ENCODE measurements around the gene CD3E.
"Not testable (repeated sequence)": the region's sequence is repeated elsewhere in the genome, so short reads cannot be mapped to it uniquely, and the experiment has no call there.

Gene CD3E

DNA sequence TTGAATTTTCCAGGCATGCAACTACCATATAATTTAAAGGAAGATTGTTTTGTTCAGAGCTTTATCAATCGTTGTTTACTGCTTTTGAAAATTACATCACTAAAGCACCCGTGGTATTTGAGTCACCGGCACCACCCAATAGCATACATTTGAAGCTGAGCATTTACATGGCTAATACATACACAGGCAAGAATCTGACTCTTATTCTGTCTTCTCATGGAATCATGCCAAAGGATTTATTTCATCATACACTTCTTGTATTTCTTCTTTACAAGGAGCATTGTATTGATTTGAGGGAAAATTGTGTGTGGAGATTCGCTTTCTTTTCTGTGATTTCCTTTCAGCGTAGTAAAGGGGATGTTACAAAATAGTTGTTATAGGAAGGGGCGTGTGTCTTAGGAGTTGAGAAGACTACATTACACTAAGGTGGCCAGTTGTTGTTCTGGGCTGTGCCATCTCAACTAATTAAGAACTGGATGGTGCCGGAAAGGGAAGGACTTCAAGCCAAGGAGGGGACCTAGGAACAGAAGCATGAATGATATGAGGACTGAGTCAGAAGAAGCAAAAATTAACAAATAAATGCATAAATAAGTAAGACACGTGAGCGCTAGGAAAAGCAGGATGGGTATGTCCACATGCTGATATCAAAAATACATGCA lies 12.9 kb upstream of the CD3E start:
- DNase-seq: no peak

GRCh38 chr11:118294053-118294452 lies 10.5 kb upstream of the CD3E start:
- no peak for DNase-seq

DNA sequence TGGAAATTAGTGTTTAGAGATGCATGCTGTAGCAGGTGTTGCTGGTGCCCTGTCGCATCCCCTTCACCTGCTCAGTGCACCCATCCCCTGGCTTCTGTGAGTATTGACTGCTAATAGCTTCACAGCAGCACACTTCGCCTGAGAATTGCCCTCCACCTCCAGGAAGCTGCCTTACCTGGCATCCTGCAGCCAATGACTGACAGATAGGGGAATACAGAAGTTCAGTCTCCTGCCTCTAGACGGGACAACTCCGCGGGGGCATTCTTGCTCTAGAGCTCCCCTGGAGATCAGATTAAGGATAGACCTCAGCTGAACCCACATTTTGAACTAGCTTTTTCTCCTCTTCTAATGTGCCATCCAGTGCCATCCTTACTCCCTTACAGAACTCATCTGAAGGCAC lies 9.3 kb upstream of the CD3E start:
- DNase-seq: peak; percentile 19

- peak; percentile 52 for DNase-seq
Measured at GRCh38 chr11:118295815-118296454, 8.6 kb upstream of the CD3E start.

DNA sequence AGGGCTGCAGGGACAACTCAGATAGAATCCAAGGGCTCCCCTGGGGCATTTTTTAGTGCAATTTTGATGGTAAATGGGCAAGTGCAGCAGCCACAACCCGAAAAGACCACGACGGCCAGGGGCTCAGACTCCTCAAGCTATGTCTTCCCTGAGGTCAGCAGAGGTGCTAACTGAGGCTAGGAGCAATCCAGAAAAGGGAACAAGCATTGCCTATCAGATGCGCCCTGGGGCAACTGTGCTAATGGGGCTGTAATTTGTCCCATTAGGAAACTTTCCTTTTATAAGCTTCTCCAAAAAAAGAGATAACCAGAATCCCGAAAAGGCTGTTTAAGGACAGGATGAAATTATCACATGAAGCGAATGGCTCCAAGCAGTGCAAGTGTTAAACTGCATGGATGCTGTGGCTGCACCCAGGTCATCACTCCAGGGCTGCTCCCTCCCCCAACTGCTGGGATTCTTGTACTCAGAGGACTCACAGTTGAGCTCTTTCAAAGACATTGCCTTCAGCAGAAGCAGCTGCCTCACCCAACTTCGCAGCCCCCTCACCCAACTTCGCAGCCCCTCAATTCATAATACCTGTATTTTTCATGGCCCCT lies 2.8 kb upstream of the CD3E start:
- no peak for DNase-seq

DNA sequence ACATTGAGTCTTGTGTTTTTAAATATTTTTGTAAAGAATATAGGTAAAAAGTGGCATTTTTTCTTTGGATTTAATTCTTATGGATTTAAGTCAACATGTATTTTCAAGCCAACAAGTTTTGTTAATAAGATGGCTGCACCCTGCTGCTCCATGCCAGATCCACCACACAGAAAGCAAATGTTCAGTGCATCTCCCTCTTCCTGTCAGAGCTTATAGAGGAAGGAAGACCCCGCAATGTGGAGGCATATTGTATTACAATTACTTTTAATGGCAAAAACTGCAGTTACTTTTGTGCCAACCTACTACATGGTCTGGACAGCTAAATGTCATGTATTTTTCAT lies 333 bp upstream of the CD3E start:
- no peak for DNase-seq

DNA sequence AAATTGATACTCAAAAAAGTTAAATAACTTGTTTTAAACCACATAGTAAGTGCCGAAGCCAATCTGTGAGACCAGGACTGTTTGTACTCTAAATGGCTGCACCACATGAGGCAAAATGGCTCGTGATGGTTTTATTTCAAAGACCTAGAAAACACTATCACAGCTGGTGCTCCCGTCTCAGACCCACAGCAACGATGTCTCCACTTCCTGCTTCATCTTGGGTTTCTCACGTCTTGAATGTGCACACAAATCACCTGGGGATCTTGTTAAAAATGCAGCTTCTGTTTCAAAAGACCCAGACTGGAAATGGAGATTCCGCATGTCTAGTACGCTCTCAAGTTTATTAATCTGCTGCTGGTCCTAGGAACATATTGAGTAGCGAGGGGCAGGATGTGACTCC lies 1.2 kb downstream of the CD3E start:
- no peak for DNase-seq

DNA sequence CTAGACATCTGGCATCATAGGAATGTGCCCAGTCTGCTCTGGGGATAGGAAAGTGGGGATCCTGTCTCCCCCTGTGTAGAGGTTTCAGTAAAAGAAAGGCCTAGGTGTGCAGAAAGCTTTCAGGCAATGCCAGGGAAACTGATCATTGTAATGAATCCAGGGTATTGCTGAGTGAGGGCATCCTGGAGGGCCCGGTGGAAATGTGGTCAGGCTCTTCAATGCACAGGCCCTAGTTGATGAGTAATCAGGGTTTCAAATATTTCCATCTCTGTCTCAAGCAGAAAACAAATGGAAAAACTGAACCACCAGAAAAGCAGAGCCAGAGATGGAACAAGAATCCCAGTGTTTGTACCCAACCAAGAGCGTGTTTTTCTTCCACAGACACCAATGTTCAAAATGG lies 2.0 kb downstream of the CD3E start:
- no peak for DNase-seq

GRCh38 chr11:118308995-118309528 lies 4.5 kb downstream of the CD3E start:
- not testable (repeated sequence) for DNase-seq

- DNase-seq: no peak
Measured at GRCh38 chr11:118310271-118310670, 5.7 kb downstream of the CD3E start.

GRCh38 chr11:118310781-118311485 lies 6.4 kb downstream of the CD3E start:
- DNase-seq: no peak

DNA sequence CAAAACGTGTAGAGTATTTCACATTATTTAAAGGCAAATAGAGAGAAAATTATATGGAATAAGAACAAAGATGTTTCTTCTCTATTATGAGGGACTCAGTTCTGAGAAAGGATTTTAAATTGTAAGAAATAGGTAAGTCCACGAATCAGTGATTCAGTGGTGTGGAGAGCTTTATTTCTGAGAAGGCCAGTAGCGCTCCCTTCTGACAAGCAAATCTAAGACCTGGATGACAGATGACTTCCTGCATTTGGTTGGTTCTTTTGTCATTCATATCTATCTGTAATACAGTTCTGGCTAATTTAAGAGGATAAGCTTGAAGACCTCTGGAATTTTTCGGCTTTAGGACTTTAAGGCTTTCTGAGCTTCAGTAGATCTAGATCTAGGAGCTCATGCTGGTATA lies 7.0 kb downstream of the CD3E start:
- no peak for DNase-seq

- DNase-seq: no peak
Measured at GRCh38 chr11:118312328-118312727, 7.8 kb downstream of the CD3E start.

DNA sequence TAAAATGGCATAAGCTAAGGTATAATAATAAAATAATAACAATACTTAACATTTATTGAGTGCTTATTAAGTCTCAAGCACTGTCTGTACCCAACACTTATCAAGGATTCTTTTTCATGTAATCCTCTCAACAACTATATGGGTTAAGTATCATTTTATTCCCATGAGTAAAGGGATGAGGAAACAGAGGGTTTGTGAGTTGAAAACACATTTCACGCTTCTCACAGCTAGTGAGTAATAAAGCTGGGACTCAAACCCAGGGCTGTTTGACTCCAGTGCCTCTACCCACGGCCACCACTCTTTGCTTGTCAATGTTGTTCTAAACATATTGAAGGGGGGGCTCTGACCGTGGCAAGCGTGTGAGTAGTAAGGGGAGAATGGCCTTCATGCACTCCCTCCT lies 8.7 kb downstream of the CD3E start:
- DNase-seq: no peak

GRCh38 chr11:118314988-118315411 lies 10.5 kb downstream of the CD3E start:
- DNase-seq: no peak

DNA sequence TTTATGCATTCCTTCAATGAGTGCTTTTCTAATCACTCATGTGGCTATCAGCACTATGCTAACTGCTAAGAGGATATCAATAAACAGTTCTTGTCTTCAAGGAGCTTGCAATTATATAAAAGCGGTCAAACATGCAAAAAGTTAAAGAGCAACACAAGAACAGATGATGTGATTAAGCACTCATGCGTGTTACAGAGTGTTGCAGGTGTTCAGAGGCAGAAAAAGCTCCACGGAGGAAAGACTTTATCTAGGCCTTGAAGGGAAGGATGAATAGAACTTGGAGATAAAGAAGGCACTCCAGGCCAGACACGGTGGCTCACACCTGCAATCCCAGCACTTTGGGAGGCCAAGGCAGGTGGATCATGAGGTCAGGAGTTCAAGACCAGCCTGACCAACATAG lies 13.6 kb downstream of the CD3E start:
- no peak for DNase-seq

DNA sequence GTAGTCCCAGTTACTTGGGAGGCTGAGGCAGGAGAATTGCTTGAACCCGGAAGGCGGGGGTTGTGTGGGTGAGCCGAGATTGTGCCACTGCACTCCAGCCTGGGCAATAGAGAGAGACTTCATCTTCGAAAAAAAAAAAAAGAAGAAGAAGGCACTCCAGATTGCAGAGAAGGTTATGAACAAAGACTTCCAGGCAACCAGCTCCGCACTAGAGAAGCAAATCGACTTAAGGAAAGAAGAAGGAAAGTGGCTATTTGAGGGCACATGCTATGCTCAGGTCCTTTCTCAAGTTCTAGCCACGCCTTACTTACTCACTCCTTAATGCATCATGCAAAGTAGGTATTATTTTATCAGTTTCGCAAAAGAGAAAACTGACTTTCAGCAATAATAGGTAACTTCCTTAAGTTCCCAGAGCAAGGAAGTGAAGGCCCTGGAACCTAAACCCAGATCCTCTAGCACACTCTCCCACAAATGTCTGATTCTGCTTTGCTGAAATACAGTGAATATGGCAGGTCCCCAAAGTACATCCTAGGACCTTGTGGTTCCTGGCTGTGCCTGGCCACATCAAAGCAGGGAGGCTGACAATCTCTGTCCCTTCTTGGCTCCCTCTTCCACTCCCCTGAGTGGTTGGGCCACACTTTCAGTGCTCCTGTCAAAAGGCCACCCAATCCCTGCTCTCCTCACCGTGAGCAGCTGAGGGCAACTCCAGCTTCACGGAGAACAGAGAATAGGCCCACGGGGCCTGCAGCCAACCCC lies 14.2 kb downstream of the CD3E start:
- DNase-seq: no peak

DNA sequence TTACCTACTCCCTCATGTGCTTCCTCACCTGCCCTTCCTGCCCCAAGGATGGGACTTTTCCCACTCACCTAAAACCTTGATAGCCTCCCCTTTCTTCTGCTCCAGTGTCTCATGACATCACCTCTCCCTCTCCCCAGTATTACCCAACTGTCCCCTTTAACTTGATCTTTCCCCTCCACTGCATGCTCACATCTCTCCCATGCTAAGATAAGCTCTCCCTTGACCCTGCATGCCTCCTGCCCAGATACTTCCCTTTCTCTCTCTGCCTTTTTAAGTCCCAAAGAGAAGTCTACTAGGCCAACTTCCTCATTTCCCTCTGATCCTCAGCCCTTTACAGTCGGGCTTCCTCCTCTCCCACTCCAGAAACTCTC lies 14.8 kb downstream of the CD3E start:
- peak; percentile 47 for DNase-seq

GRCh38 chr11:118320515-118320914 lies 16.0 kb downstream of the CD3E start:
- DNase-seq: no peak

DNA sequence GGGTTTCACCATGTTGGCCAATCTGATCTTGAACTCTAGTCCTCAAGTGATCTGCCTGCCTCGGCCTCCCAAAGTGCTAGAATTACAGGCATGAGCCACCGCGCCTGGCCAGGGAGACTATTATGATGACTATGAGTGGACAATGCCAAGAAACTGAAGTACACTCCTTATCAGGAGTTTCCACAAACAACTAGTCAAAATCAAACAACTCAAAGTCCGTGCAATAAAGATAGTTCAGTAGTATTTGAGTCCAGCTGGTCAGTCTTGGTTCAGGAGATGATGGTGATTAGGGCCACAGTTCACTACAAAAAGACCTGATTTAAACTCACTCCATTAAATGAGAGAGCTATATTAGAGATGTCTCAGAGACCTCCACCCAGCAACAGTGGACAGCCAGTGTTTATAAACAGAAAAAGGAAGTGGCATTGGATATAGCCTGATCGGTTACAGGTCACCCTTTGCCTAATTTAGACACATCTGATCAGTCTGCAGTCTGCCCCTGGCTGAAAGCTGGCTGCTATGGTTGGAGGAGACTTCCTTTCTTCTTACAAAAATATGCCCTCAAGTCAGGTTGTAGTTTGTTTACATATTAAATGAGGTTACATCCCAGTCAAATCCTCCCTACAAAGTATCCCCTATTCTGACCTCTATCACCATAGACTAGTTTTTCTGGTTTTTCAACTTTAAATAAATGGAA lies 17.0 kb downstream of the CD3E start:
- DNase-seq: no peak

DNA sequence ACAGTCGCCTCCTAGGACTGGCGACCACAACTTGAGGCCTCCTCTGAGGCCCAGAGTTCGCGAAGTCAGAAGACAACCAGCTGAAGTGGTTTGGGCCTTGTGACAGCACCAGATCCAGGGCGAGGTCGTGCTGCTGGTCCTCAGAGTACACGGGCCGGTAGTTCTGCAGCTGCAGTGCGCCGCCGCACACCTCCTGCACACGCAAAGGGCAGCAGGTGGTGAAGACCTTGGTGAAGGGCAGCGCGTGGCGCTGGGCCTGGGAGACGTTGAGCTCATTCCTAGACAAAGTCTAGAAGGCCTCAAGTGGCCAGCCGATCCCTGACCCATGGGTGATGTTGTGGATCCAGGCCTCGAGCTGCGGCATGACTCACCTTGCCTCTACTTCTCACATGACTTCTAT lies 18.2 kb downstream of the CD3E start:
- no peak for DNase-seq

DNA sequence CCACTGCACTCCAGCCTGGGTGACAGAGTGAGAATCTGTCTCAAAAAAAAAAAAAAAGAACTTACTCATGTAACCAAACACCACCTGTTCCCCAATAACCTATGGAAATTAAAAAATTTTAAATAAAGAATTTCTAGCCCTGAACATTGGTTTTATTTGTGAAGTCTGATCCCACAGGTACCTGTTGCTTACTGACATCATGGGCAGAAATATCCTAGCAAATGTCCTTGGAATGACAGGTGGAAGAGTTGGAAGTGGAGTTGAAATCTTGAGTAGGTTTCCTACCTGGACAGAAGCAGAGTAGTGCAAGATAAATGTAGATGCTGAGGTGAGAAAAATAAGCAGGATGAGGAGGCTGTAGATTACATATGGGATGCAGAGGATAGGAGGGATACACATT lies 20.8 kb downstream of the CD3E start:
- DNase-seq: no peak

DNA sequence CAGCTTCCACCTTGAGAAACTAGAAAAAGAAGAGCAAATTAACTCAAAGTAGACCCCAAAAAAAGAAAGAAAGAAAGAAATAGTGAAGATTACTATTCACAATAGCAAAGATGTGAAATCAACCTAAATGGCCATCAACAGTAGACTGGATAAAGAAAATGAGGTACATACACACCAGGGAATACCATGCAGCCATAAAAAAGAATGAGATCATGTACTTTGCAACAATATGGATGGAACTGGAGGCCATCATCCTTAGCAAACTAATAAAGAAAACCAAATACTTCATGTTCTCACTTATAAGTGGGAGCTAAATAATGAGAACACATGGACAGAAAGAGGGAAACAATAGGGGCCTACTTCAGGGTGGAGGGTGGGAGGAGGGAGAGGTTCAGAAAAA lies 24.2 kb downstream of the CD3E start:
- no peak for DNase-seq

Data from hematopoietic multipotent progenitor cell treated with erythropoietin and hydrocortisone succinate and interleukin-3 and kit ligand, for 6 days (in vitro differentiated cells).